Fibroblast of skin of abdomen (primary cell): ENCODE results near the gene CEBPZOS.

ENCODE experiments used
- DNase-seq: peaks from one replicate; pipeline ENCODE4 v3.0.0-alpha.2; 2013

Gene CEBPZOS

DNA sequence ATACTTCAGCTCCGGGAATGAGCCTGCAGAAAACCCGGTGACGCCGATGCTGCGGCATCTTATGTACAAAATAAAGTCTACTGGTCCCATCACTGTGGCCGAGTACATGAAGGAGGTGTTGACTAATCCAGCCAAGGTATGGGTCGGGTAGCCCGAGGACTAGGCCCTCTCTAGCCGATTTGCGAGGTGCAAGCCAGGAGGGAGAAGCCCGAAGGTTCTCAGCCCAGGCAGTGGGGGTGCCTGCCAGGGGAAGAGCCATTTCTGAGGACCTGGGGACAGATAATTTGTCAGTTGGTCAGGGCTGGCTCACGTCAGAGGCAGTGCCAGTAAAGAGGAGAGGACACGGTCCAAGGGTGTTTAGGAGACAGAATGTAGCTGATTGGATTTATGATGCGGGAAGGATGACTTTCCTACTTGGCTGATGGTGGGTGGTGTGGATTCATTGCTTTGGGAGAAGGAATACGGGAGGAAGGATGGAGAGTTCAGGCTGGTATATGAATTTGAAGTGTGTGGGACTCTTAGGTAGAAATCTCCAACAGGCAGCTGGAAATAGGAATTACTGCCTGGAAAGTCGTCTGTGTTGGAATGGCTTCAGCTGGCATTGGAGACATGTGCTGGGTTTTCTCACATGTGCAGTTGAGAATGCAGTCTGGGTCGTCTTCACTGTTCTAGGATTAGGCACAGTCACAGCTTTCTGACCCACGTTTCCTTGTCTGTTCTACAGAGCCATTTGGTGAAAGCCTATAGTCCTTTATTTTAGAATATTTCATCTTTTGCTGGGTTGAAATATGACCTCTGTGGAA, 36.0 kb downstream of the CEBPZOS start:
- DNase-seq, result peak; percentile 9

DNA sequence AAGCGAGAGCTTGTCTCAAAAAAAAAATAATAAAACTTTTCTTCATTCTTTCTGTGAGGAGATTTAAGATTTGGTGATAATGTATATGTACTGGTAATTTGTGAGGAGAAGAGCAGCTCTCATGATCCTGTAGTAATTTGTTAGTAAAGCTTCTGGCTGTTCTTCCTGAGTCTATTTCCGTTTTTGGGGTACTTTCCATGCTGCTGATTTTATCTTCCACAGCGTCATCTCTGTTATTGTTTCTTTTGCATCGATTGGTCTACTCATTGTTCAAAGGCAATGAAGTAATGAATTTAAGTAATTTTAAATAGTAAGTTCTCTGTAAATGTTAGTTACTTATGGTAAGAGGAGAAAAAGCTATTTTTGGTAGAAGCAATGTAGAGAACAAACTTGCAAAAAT, 47.1 kb downstream of the CEBPZOS start:
- no peak for DNase-seq

DNA sequence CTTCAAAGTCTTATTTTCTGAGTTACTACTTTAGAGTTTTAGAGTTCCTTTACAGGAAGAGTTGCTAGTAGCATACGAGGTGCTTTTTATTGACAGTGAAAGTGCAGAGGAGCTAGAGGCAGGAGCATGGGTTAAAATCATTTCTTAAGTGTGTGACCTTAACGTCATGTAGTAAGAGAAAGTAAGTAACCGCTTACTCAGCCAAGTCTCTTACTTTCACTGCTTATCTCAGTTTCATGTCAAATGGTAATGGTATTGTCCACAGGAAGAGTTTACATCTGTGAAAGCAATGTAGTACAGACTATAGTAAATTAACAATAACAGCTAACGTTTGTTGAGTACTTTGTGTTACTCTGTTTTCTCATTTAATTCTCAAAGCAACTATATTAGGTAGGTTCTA, 47.7 kb downstream of the CEBPZOS start:
- no peak for DNase-seq

DNA sequence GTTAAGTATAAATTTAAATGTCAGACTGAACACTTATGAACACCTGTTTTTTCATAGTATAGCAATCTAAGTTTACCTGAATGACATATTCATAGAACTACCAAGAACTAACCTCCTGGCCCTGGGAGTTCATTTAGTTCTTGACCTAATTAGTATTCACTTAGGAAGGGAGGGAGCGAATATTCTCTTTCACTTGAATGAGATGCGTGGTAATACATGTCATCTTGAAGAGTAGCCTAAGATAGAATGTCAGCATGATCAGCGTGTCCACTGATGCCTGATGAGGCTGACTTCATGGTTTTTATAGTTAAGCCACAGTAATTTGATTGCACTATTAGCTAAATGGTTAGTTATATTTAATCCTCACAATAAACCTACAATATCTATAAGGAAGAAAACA, 48.5 kb downstream of the CEBPZOS start:
- DNase-seq, result no peak

DNA sequence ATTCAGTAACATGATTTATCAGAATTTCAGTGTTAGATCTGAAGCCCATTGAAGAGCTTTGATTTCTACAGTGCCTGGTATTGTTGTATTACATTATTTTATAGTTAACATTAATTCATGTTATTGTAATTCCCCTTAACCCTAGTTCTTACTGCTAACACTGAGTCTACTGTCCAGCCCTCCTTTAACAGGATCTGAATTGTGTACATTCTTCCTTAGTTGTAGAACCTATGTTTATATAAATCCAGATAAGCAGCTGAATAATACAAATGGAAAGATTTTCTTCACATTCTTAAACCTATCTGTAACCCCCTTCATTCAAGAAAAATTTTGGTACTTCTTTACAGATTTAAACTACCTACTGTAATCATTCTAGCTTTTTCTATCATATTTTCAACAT, 49.9 kb downstream of the CEBPZOS start:
- DNase-seq, result no peak

DNA sequence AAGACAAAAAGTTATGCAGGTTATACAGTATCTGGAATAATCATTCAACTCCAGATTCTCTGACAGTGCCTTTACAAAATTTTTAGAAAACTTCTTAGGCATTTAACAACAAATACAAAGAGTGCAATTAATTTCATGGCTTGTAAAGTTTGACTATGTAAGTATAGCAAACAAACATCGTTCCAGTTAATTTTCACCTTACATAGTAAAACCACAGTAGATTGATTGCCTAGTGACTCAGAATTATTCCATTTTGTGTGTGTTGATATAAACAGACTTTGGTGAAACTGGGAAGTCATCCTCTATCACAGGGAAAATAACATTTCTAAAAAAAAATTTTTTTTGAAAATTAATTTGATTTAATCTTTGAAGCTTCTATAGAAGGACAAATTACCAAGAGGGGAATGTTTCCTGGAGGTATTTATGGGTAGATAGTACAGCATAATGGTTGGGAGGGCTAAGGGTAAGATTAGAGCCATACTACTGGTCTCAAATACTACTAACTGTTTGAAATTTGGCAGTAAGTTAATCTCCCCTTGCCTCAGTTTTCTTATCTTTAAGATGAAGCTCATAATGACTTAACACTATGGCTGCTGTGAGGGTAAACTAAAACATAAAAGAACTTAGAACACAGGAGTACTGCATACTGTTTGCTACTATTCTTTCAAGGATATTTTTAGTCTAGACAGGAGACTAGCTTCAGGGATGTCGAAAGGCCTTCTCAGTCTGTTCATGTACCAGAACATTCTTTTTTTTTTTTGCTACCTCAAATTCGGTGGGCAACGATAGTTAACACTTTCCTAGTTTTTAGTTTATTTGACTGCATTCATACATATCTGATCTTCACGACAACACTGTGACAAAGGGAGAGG, 54.8 kb downstream of the CEBPZOS start:
- no peak for DNase-seq
